H9 (cell line): ENCODE measurements around the gene ANKS1B. TPM values are rescaled to one million over a fixed set of nuclear protein-coding genes. Genes with fewer than 3 reads are reported as not detected.

Experiments
- DNase-seq: peaks from one replicate; pipeline ENCODE4 v3.0.0-alpha.2; 2017
- H2AFZ ChIP-seq: one replicate; pipeline ENCODE4 v1.6.1; 2013; ENCODE audit warnings: mild to moderate bottlenecking, low read length, control low read depth, moderate library complexity
- H2AK5ac ChIP-seq: 2 replicates; pipeline ENCODE4 v1.6.1; 2013; ENCODE audit warnings: low read length, control low read depth, mixed read lengths; ENCODE audit not compliant: insufficient read length
- H2BK120ac ChIP-seq: one replicate; pipeline ENCODE4 v1.6.1; 2013; ENCODE audit warnings: low read depth, mild to moderate bottlenecking, low read length, control low read depth, inconsistent platforms; ENCODE audit not compliant: poor library complexity, severe bottlenecking
- H2BK12ac ChIP-seq: 2 replicates; pipeline ENCODE4 v1.6.1; 2013; ENCODE audit warnings: low read length, control low read depth, mixed read lengths, low read depth; ENCODE audit not compliant: insufficient read length
- H2BK15ac ChIP-seq: 2 replicates; pipeline ENCODE4 v1.6.1; 2013; ENCODE audit warnings: low read depth, low read length, control low read depth
- H2BK20ac ChIP-seq: one replicate; pipeline ENCODE4 v1.6.1; 2013; ENCODE audit warnings: low read depth, mild to moderate bottlenecking, low read length, control low read depth, inconsistent platforms; ENCODE audit not compliant: poor library complexity, severe bottlenecking
- H2BK5ac ChIP-seq: 2 replicates; pipeline ENCODE4 v1.6.1; 2013; ENCODE audit warnings: low read length, control low read depth, mixed read lengths; ENCODE audit not compliant: insufficient read length
- H3K14ac ChIP-seq: 2 replicates; pipeline ENCODE4 v1.6.1; 2013; ENCODE audit warnings: low read length, control low read depth; ENCODE audit not compliant: insufficient read depth
- H3K18ac ChIP-seq: 2 replicates; pipeline ENCODE4 v1.6.1; 2013; ENCODE audit warnings: low read depth, mild to moderate bottlenecking, mixed read lengths, low read length, control low read depth; ENCODE audit not compliant: insufficient read length
- H3K23ac ChIP-seq: 2 replicates; pipeline ENCODE4 v1.6.1; 2013; ENCODE audit warnings: low read length, control low read depth, mixed read lengths, low read depth; ENCODE audit not compliant: insufficient read length
- H3K23me2 ChIP-seq: 2 replicates; pipeline ENCODE4 v1.6.1; 2013; ENCODE audit warnings: low read depth, mild to moderate bottlenecking, mixed read lengths, low read length, control low read depth; ENCODE audit not compliant: insufficient read length, poor library complexity, severe bottlenecking
- H3K27ac ChIP-seq: 2 replicates; pipeline ENCODE4 v1.5.1; 2013; ENCODE audit warnings: low read length, control low read depth, mixed read lengths, low read depth; ENCODE audit not compliant: insufficient read length
- H3K27me3 ChIP-seq: 2 replicates; pipeline ENCODE4 v1.6.1; 2013; ENCODE audit warnings: low read length, control low read depth, inconsistent platforms; ENCODE audit not compliant: insufficient read depth
- H3K4ac ChIP-seq: 2 replicates; pipeline ENCODE4 v1.6.1; 2013; ENCODE audit warnings: low read depth, mild to moderate bottlenecking, control low read depth, inconsistent platforms, low read length, moderate library complexity
- H3K4me1 ChIP-seq: 2 replicates; pipeline ENCODE4 v1.6.1; 2013; ENCODE audit warnings: low read length, control low read depth, inconsistent platforms; ENCODE audit not compliant: insufficient read depth
- H3K4me2 ChIP-seq: 2 replicates; pipeline ENCODE4 v1.6.1; 2013; ENCODE audit warnings: low read length, control low read depth, mixed read lengths; ENCODE audit not compliant: insufficient read length, insufficient read depth
- H3K56ac ChIP-seq: 2 replicates; pipeline ENCODE4 v1.6.1; 2013; ENCODE audit warnings: low read depth, mild to moderate bottlenecking, mixed read lengths, low read length, control low read depth; ENCODE audit not compliant: insufficient read length
- H3K79me1 ChIP-seq: 2 replicates; pipeline ENCODE4 v1.6.1; 2013; ENCODE audit warnings: low read depth, mild to moderate bottlenecking, moderate library complexity, low read length, control low read depth, inconsistent platforms; ENCODE audit not compliant: insufficient read depth, poor library complexity, severe bottlenecking
- H3K79me2 ChIP-seq: 2 replicates; pipeline ENCODE4 v1.6.1; 2013; ENCODE audit warnings: low read length, control low read depth, inconsistent platforms; ENCODE audit not compliant: insufficient read depth
- H3K9ac ChIP-seq: 2 replicates; pipeline ENCODE4 v1.6.1; 2013; ENCODE audit warnings: low read length, control low read depth, mixed read lengths; ENCODE audit not compliant: insufficient read length; ENCODE audit errors: extremely low read depth
- H3K9me3 ChIP-seq: one replicate; pipeline ENCODE4 v1.6.1; 2013; ENCODE audit warnings: low read depth, low read length, inconsistent platforms; ENCODE audit not compliant: control insufficient read depth
- H3T11ph ChIP-seq: one replicate; pipeline ENCODE4 v1.6.1; 2013; ENCODE audit warnings: mild to moderate bottlenecking, low read length, control low read depth, inconsistent platforms
- H4K20me1 ChIP-seq: one replicate; pipeline ENCODE4 v1.6.1; 2013; ENCODE audit not compliant: control insufficient read depth, insufficient read length, insufficient read depth
- H4K5ac ChIP-seq: 2 replicates; pipeline ENCODE4 v1.6.1; 2013; ENCODE audit warnings: low read depth, mild to moderate bottlenecking, mixed read lengths, low read length, control low read depth; ENCODE audit not compliant: insufficient read length
- H4K8ac ChIP-seq: replicated peaks from 2 replicates; pipeline ENCODE4 v1.6.1; 2013; ENCODE audit warnings: low read length, control low read depth, mixed read lengths, low read depth; ENCODE audit not compliant: insufficient read length
- H4K91ac ChIP-seq: 2 replicates; pipeline ENCODE4 v1.6.1; 2013; ENCODE audit warnings: low read depth, mild to moderate bottlenecking, moderate library complexity, mixed read lengths, low read length, control low read depth; ENCODE audit not compliant: insufficient read length
- H3K27ac Mint-ChIP-seq, 3 experiments: 2 replicates in 2 of 3; 3 replicates in 1 of 3; pipeline ENCODE4 v1.8.0; 2020 to 2021; ENCODE audit warnings: mixed read lengths in 3 of 3, mild to moderate bottlenecking in 1 of 3, moderate library complexity in 1 of 3
- H3K27me3 Mint-ChIP-seq: 2 replicates; pipeline ENCODE4 v1.8.0; 2021; ENCODE audit warnings: low read depth, mild to moderate bottlenecking, moderate library complexity, mixed read lengths
- H3K36me3 Mint-ChIP-seq, 3 experiments: 2 replicates in 2 of 3; 3 replicates in 1 of 3; pipeline ENCODE4 v1.8.0; 2020 to 2021; ENCODE audit warnings: low read depth in 3 of 3, mixed read lengths in 3 of 3; ENCODE audit not compliant: insufficient read depth in 1 of 3
- H3K4me1 Mint-ChIP-seq, 2 experiments: 2 replicates each; pipeline ENCODE4 v1.8.0; 2020; ENCODE audit warnings: mixed read lengths in 2 of 2
- H3K4me3 Mint-ChIP-seq, 2 experiments: 2 replicates in 1 of 2; 3 replicates in 1 of 2; pipeline ENCODE4 v1.8.0; 2020 to 2021; ENCODE audit warnings: mild to moderate bottlenecking in 2 of 2, mixed read lengths in 2 of 2, moderate library complexity in 1 of 2
- H3K9me3 Mint-ChIP-seq, 2 experiments: 2 replicates in 1 of 2; 3 replicates in 1 of 2; pipeline ENCODE4 v1.8.0; 2020; ENCODE audit warnings: mild to moderate bottlenecking in 2 of 2, mixed read lengths in 2 of 2, moderate library complexity in 1 of 2
- CTCF ChIP-seq: fragments of 200-600 bp; sonication (generic); conservative IDR thresholded peaks from 3 replicates; pipeline ENCODE4 v1.8.0; 2021; ENCODE audit warnings: antibody characterized with exemption, mild to moderate bottlenecking
- total RNA-seq: library from RNA; stranded (reverse); gene quantifications from 2 replicates; pipeline ENCODE4 v1.2.1, GENCODE V29; 2021

The ANKS1B gene
- total RNA-seq, 1 experiment from 2014 or later = 4.1 TPM

- Histone ChIP-seq H3K27me3 (no peaks in the 10 kb centered on the region), H3K4ac (no peak overlapping the region), H3T11ph (no peak overlapping the region), H2BK120ac (no peak overlapping the region), H3K9me3 (no peaks in the 10 kb centered on the region), H3K79me1 (no peaks in the 10 kb centered on the region), H3K18ac (no peak overlapping the region), H3K56ac (no peak overlapping the region), H2AFZ (no peak overlapping the region), H3K14ac (no peak overlapping the region), H2BK15ac (no peak overlapping the region), H2AK5ac (no peak overlapping the region), H3K23me2 (no peaks in the 10 kb centered on the region), H4K5ac (no peak overlapping the region), H2BK12ac (no peak overlapping the region), H3K79me2 (no peaks in the 10 kb centered on the region), H3K9ac (no peak overlapping the region), H2BK5ac (no peak overlapping the region), H3K4me1 (peaks cover 7% of the 10 kb centered on the region; the same call in 1 of the 2 replicates), H4K20me1 (no peaks in the 10 kb centered on the region), H4K8ac (no peak overlapping the region), H4K91ac (no peak overlapping the region), H3K27ac (no peak overlapping the region), H2BK20ac (no peak overlapping the region), H3K23ac (no peak overlapping the region), H3K4me2 (no peak overlapping the region)
- no peak for DNase-seq
- no peak for TF ChIP-seq CTCF
- H3K27ac Mint-ChIP-seq = peak overlapping the region in 1 of 3 experiments; percentile 9; a peak in 1 of 7 replicates
- H3K4me1 Mint-ChIP-seq = peaks cover 9 to 11% of the 10 kb centered on the region in 2 experiments
- H3K9me3 Mint-ChIP-seq = no peaks in the 10 kb centered on the region
- H3K27me3 Mint-ChIP-seq = no peaks in the 10 kb centered on the region
- peaks cover 0 to 22% (median 20%) of the 10 kb centered on the region in 3 experiments; a peak in 4 of 7 replicates for H3K36me3 Mint-ChIP-seq
- H3K4me3 Mint-ChIP-seq = no peak overlapping the region
Measured at GRCh38 chr12:98691351-98691750, 1293.4 kb downstream of the ANKS1B start.
